ENCODE results near the gene SHROOM1.

DNA sequence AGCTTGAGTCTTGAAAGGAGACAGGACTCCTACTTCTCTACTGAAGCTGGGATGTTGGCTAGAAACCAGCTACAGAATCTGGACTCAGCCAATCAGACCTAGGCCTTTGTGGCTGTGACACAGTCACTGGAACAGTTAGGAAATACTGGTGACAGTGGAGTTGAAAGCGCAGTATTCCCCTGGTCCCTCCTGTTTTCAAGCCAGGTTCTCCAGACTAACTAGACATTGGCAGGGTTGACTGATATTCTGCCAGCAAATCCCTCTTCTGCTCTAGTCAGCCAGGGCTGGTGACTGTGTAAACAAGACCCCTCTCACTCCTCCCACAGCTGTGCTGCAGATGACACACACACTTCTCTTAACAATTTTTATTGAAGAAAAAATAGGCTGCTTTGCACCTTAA, 8.7 kb downstream of the SHROOM1 start:
- TF ChIP-seq, protein P1, sequence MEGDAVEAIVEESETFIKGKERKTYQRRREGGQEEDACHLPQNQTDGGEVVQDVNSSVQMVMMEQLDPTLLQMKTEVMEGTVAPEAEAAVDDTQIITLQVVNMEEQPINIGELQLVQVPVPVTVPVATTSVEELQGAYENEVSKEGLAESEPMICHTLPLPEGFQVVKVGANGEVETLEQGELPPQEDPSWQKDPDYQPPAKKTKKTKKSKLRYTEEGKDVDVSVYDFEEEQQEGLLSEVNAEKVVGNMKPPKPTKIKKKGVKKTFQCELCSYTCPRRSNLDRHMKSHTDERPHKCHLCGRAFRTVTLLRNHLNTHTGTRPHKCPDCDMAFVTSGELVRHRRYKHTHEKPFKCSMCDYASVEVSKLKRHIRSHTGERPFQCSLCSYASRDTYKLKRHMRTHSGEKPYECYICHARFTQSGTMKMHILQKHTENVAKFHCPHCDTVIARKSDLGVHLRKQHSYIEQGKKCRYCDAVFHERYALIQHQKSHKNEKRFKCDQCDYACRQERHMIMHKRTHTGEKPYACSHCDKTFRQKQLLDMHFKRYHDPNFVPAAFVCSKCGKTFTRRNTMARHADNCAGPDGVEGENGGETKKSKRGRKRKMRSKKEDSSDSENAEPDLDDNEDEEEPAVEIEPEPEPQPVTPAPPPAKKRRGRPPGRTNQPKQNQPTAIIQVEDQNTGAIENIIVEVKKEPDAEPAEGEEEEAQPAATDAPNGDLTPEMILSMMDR (IDR thresholded peaks at IDR 0.05), result no peak
- no peak for TF ChIP-seq EZH2 (IDR thresholded peaks at IDR 0.05; ENCODE audit: borderline replicate concordance, insufficient read depth, low read depth, low read length, poor library complexity, severe bottlenecking)

Data from B cell (primary cell).